Skeletal muscle tissue (tissue), 4 donors: ENCODE measurements around the gene IL17RC. TPM values are rescaled to one million over a fixed set of nuclear protein-coding genes. Genes with fewer than 3 reads are reported as not detected.
A peak's percentile ranks its signal among the peaks of the same experiment; 100 is the strongest.

ENCODE experiments used
- H3K27ac ChIP-seq: one replicate; pipeline ENCODE4 v1.7.0; 2013; ENCODE audit warnings: mild to moderate bottlenecking, low read depth, low read length, inconsistent platforms
- H3K27me3 ChIP-seq, 3 donors: one replicate each; pipeline ENCODE4 v1.7.0; 2013; ENCODE audit warnings: low read length in 3 of 3; ENCODE audit not compliant: control insufficient read depth in 3 of 3, insufficient read depth in 3 of 3
- H3K36me3 ChIP-seq, 3 donors: one replicate each; pipeline ENCODE4 v1.7.0; 2013; ENCODE audit warnings: low read length in 3 of 3; ENCODE audit not compliant: control insufficient read depth in 3 of 3, insufficient read depth in 3 of 3
- H3K4me1 ChIP-seq, 3 donors: one replicate each; pipeline ENCODE4 v1.7.0; 2013; ENCODE audit warnings: low read length in 3 of 3, mild to moderate bottlenecking in 3 of 3; ENCODE audit not compliant: control insufficient read depth in 3 of 3, insufficient read depth in 3 of 3
- H3K4me3 ChIP-seq, 3 donors: one replicate each; pipeline ENCODE4 v1.7.0; 2013; ENCODE audit warnings: low read length in 3 of 3
- H3K9ac ChIP-seq, 3 donors: one replicate each; pipeline ENCODE4 v1.7.0; 2013; ENCODE audit warnings: low read length in 3 of 3, mild to moderate bottlenecking in 3 of 3, moderate library complexity in 2 of 3, low read depth in 1 of 3
- H3K9me3 ChIP-seq, 3 donors: one replicate each; pipeline ENCODE4 v1.7.0; 2013; ENCODE audit warnings: low read length in 3 of 3; ENCODE audit not compliant: control insufficient read depth in 3 of 3
- total RNA-seq: library from RNA; depleted of rRNA; stranded (reverse); fragments of >200 nt; gene quantifications from one replicate; pipeline ENCODE4 v1.2.3, GENCODE V29; 2014
- donor health status: Osteomylitis.

IL17RC gene
- total RNA-seq, 1 donor from 2014 or later = 12.5 TPM

DNA sequence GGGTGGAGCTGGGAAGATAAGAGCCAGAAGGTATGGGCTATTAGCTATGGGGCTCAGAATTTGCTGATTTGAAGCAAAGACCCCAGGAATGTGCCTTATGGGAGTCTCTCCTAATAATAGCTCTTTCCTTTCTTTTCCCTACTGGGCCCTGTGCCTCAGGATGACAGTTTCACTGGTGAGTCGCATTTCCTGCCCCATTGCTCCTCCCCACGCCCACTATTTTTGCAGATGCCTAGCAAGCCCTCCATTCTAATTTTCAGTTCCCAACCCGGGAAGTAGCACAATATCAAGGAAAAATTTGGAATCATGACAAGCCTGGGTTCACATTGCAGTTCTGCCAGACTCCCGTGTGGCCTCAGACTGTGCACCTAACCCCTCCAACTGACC lies 13.7 kb upstream of the IL17RC start:
- H3K27ac ChIP-seq = peak overlapping the region; percentile 18
- peak overlapping the region in 2 of 3 donors; percentile 40 to 41 for H3K4me3 ChIP-seq
- H3K9me3 ChIP-seq = no peaks in the 10 kb centered on the region
- no peaks in the 10 kb centered on the region for H3K27me3 ChIP-seq
- no peaks in the 10 kb centered on the region for H3K36me3 ChIP-seq
- H3K4me1 ChIP-seq = peaks cover 0 to 9% (median 2%) of the 10 kb centered on the region in 3 donors
- H3K9ac ChIP-seq = peak overlapping the region in 1 of 3 donors; percentile 62

DNA sequence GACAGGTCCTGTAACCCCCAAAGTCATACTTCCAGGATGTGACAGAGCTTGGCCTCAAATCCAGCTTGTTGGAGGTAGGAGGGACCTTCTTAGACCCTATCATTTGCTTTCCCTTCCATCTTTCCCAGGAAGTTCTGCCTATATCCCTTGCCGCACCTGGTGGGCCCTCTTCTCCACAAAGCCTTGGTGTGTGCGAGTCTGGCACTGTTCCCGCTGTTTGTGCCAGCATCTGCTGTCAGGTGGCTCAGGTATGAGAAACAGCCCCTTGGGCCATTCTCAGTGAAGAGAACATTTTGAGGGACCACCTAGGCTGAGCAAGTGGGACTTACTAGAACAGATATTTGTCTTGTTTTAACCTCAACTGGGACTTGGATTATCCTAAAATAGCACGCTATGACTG lies 13.0 kb upstream of the IL17RC start:
- Histone ChIP-seq H3K36me3 (no peaks in the 10 kb centered on the region), H3K27ac (no peak overlapping the region), H3K27me3 (no peaks in the 10 kb centered on the region), H3K9ac (no peak overlapping the region), H3K4me1 (peaks cover 0 to 5% (median 2%) of the 10 kb centered on the region in 3 donors), H3K9me3 (no peaks in the 10 kb centered on the region), H3K4me3 (no peak overlapping the region)

DNA sequence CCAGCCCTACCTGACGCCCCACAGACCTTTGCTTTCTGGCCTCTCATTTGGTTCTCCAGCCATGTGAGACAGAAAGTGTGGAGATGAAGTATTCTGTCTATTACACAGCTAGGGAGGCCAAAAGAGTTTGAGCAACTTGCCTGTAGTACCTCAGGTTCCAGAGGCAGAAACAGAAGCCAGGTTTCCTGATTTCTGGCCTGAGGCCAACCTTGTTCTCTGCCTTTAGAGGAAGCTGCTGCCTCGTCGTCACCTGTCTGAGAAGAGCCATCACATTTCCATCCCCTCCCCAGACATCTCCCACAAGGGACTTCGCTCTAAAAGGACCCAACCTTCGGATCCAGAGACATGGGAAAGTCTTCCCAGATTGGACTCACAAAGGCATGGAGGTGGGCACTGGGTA lies 10.4 kb upstream of the IL17RC start:
- Histone ChIP-seq H3K27ac (no peak overlapping the region), H3K9ac (no peak overlapping the region), H3K4me1 (peaks cover 0 to 5% (median 2%) of the 10 kb centered on the region in 3 donors), H3K9me3 (no peaks in the 10 kb centered on the region), H3K4me3 (no peak overlapping the region), H3K36me3 (no peaks in the 10 kb centered on the region), H3K27me3 (no peaks in the 10 kb centered on the region)

DNA sequence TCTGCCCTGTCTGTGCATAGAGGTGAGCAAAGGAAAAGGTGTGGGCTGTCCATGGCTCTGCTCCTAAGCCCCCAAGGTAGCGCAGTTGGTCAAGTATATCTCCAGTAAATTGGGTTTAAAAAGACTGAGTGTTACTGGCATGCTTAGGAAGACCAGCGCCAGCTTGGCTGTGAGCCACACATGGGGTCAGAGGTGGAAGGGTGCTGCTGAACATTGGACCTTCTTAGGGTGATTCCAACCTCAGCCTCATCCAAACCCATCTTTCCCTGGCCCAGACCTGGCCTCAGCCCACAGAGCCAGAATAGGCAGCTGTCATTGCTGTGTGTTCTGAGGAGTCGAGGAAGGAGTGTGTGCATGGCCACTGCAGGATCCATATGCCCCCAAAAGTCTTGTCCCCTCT lies 8.6 kb upstream of the IL17RC start:
- H3K27me3 ChIP-seq = no peaks in the 10 kb centered on the region
- no peaks in the 10 kb centered on the region for H3K4me1 ChIP-seq
- no peak overlapping the region for H3K9ac ChIP-seq
- no peak overlapping the region for H3K27ac ChIP-seq
- no peaks in the 10 kb centered on the region for H3K9me3 ChIP-seq
- H3K36me3 ChIP-seq = no peaks in the 10 kb centered on the region
- no peak overlapping the region for H3K4me3 ChIP-seq

DNA sequence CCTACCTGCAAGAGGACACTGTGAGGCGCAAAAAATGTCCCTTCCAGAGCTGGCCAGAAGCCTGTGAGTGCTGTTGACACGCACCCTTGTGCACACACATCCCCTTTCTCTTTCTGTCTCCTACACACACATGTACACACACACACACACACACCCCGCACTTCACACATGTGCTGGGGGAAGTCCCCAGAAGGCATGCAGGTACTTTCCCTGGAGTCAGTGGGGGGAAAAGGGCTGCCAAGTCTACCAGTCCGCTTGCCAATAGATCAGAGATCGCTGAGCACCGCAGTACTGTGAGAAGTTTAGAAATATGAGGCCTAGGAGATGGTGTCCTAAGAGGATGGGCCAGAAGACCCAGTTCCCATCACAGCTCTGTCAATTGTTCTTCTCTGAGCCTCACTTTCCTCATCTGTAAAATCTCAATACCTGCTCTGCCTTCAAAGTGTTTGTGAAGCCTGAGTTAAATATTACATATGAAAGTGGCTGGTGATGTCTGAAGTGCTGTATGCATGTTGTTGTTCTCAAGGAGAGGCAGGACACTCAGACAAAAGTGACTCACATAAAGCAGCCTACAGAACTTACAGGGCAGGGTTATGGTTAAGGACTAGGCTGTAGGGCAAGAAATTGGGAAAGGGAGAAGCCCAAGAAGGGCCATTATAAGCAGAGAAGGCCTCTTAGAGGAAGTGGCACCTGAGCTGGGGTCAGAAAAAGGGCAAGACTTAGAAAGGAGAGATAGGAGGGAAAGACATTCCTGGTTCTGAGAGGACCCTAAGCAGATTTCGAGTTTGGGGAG lies 7.5 kb upstream of the IL17RC start:
- no peak overlapping the region for H3K27ac ChIP-seq
- no peak overlapping the region for H3K9ac ChIP-seq
- H3K9me3 ChIP-seq = no peaks in the 10 kb centered on the region
- H3K27me3 ChIP-seq = no peaks in the 10 kb centered on the region
- no peak overlapping the region for H3K4me3 ChIP-seq
- peaks cover under 1 to 3% (median 2%) of the 10 kb centered on the region in 3 donors for H3K4me1 ChIP-seq
- H3K36me3 ChIP-seq = no peaks in the 10 kb centered on the region

DNA sequence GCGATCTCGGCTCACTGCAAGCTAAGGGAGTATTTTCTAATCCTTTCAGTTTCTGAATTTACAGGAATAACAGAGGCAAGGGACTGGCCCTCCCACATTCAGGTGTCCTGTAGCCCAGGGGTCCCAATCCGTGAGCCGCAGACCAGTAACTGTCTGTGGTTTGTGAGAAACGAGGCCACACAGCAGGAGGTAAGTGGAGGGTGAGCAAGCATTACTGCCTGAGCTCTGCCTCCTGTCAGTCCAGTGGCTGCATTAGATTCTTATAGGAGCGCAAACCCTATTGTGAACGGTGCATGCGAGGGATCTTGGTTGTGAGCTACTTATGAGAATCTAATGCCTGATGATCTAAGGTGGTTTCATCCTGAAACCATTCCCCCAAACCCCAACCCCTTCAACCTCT lies 5.0 kb upstream of the IL17RC start:
- Histone ChIP-seq H3K27me3 (no peaks in the 10 kb centered on the region), H3K27ac (no peak overlapping the region), H3K9ac (no peak overlapping the region)

DNA sequence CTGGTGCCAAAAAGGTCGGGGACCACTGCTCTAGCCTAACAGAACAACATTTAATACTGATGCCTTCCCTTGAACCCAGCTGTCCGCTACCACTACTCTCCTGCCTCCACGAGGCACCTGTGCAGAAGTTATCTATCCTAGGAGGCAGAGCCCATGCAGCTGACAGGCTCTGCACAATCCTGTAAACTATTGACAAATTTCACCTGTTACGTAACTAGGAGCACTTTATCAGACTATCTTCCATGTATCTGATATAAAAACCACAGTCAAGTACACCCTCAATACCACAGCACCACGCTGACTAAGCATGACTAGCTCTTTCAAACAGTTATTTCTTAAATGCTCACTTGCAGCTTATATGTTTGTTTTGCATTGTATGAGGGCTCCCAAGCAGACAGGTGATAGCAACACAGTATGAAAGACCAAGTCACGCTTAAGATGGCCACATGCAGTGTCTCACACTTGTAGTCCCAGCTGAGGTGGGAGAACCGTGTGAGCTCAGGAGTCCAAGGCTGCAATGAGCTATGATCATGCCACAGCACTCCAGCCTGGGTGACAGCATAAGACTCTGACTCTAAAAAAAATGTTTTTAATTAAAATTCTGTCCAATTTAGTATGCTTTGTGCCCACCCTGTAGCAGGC lies 4.5 kb upstream of the IL17RC start:
- H3K27ac ChIP-seq = no peak overlapping the region

More for the DNA sequence above, 5.0 kb upstream of the IL17RC start:
- Histone ChIP-seq H3K9me3 (no peaks in the 10 kb centered on the region), H3K4me1 (peaks cover 18 to 21% (median 20%) of the 10 kb centered on the region in 3 donors), H3K4me3 (no peak overlapping the region), H3K36me3 (no peaks in the 10 kb centered on the region)

DNA sequence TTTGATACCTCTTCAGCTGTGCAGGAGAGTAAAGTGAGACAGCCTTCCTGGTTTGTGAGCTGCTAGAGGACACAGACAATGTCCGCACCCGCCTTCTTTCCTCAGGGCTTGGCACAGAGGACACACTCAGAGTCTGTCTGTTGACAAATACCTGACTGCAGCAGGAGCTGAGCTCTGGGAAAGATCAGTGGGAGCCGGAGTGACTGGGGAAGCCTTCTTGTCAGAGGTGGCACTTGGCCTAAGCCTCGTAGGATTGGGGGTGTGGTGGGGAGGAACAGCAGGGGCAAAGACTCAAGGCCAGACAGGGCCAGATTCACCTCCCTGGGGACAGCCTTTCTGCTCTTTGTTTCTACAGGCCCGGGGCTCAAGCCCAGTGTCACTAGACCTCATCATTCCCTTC lies 3.3 kb upstream of the IL17RC start:
- Histone ChIP-seq H3K27me3 (no peaks in the 10 kb centered on the region), H3K27ac (no peak overlapping the region), H3K9me3 (no peaks in the 10 kb centered on the region), H3K9ac (no peak overlapping the region), H3K4me1 (peaks cover 32 to 36% (median 33%) of the 10 kb centered on the region in 3 donors), H3K4me3 (no peak overlapping the region), H3K36me3 (peaks cover 0 to 2% (median 0%) of the 10 kb centered on the region in 3 donors)

More for the DNA sequence above, 4.5 kb upstream of the IL17RC start:
- no peaks in the 10 kb centered on the region for H3K9me3 ChIP-seq
- H3K27me3 ChIP-seq = no peaks in the 10 kb centered on the region
- H3K4me3 ChIP-seq = no peak overlapping the region
- H3K4me1 ChIP-seq = peaks cover 23 to 26% (median 23%) of the 10 kb centered on the region in 3 donors
- H3K9ac ChIP-seq = no peak overlapping the region
- no peaks in the 10 kb centered on the region for H3K36me3 ChIP-seq

DNA sequence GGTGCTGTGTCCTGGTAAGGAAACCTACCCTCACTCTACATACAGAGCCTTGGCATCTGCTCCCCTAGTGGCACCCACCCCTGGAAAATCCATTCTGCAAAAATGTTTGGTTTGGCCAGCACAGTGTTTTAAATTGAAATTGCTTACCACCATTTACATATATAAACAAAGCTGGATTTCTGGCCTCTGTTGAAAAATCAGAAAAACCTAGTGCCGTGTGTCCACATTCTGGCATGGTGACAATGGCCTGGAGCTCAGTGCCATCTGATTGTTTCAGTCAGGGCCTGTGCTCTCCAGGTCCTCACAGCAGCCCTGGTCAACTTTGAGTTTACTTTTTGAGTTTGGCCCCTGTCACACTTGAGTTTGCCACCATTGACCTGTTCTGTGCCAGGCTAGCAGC lies 2.9 kb upstream of the IL17RC start:
- no peaks in the 10 kb centered on the region for H3K9me3 ChIP-seq

More for the DNA sequence above, 2.9 kb upstream of the IL17RC start:
- Histone ChIP-seq H3K4me3 (no peak overlapping the region), H3K27ac (no peak overlapping the region), H3K9ac (no peak overlapping the region), H3K4me1 (peaks cover 32 to 36% (median 33%) of the 10 kb centered on the region in 3 donors), H3K36me3 (peaks cover 0 to 2% (median 0%) of the 10 kb centered on the region in 3 donors), H3K27me3 (no peaks in the 10 kb centered on the region)
